ENCODE measurements around the gene C9orf153.

DNA sequence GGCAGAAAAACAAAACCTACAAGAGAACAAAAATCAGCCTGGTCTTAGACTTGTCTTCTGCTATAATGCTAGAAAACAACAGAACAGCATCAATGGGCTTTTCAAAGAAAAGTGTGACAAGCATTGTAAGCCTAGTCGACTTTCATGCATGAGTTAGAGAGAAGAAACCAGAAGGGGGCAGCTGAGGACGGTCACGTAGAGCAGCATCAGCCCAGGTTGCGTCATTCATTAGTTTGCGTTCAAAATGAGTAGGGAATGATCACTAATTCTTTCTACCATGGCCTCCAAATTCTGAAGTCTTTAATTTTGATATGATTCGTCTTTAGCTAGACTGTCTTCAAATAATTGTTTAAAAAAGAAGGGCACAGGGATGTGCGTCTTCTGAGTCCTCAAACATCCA, 27.6 kb upstream of the C9orf153 start:
- TF ChIP-seq EZH2 (IDR thresholded peaks at IDR 0.05; ENCODE audit: borderline replicate concordance, insufficient read depth, low read length, poor library complexity, severe bottlenecking) (no peak), EP300 (conservative IDR thresholded peaks at IDR 0.05; ENCODE audit: poor library complexity, severe bottlenecking) (no peak), POLR2AphosphoS5 (IDR thresholded peaks at IDR 0.05) (no peak), RAD21 (conservative IDR thresholded peaks at IDR 0.05) (no peak), SMC3 (conservative IDR thresholded peaks at IDR 0.05; ENCODE audit: poor library complexity) (no peak), MXI1 (conservative IDR thresholded peaks at IDR 0.05; ENCODE audit: poor library complexity, severe bottlenecking) (no peak)
- TF ChIP-seq, protein P1, sequence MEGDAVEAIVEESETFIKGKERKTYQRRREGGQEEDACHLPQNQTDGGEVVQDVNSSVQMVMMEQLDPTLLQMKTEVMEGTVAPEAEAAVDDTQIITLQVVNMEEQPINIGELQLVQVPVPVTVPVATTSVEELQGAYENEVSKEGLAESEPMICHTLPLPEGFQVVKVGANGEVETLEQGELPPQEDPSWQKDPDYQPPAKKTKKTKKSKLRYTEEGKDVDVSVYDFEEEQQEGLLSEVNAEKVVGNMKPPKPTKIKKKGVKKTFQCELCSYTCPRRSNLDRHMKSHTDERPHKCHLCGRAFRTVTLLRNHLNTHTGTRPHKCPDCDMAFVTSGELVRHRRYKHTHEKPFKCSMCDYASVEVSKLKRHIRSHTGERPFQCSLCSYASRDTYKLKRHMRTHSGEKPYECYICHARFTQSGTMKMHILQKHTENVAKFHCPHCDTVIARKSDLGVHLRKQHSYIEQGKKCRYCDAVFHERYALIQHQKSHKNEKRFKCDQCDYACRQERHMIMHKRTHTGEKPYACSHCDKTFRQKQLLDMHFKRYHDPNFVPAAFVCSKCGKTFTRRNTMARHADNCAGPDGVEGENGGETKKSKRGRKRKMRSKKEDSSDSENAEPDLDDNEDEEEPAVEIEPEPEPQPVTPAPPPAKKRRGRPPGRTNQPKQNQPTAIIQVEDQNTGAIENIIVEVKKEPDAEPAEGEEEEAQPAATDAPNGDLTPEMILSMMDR (IDR thresholded peaks at IDR 0.05; ENCODE audit: poor library complexity, severe bottlenecking), result peak; percentile 50
- TF ChIP-seq, protein P2, sequence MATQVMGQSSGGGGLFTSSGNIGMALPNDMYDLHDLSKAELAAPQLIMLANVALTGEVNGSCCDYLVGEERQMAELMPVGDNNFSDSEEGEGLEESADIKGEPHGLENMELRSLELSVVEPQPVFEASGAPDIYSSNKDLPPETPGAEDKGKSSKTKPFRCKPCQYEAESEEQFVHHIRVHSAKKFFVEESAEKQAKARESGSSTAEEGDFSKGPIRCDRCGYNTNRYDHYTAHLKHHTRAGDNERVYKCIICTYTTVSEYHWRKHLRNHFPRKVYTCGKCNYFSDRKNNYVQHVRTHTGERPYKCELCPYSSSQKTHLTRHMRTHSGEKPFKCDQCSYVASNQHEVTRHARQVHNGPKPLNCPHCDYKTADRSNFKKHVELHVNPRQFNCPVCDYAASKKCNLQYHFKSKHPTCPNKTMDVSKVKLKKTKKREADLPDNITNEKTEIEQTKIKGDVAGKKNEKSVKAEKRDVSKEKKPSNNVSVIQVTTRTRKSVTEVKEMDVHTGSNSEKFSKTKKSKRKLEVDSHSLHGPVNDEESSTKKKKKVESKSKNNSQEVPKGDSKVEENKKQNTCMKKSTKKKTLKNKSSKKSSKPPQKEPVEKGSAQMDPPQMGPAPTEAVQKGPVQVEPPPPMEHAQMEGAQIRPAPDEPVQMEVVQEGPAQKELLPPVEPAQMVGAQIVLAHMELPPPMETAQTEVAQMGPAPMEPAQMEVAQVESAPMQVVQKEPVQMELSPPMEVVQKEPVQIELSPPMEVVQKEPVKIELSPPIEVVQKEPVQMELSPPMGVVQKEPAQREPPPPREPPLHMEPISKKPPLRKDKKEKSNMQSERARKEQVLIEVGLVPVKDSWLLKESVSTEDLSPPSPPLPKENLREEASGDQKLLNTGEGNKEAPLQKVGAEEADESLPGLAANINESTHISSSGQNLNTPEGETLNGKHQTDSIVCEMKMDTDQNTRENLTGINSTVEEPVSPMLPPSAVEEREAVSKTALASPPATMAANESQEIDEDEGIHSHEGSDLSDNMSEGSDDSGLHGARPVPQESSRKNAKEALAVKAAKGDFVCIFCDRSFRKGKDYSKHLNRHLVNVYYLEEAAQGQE (IDR thresholded peaks at IDR 0.05; ENCODE audit: borderline replicate concordance), result no peak
